Lower lobe of right lung (tissue), 2 donors: Measurements from ENCODE around the gene E2F3. TPM values are rescaled to one million over a fixed set of nuclear protein-coding genes. Genes with fewer than 3 reads are reported as not detected.
"Not testable (repeated sequence)": the region's sequence is repeated elsewhere in the genome, so short reads cannot be mapped to it uniquely, and the experiment has no call there.

Source experiments
- ATAC-seq, 2 donors: fragments of 200-7000 bp; cut with Tn5 transposase; one replicate each; pipeline ENCODE4 v1.9.1; 2020 to 2022; ENCODE audit warnings: mild to moderate bottlenecking in 2 of 2, moderate library complexity in 2 of 2
- DNase-seq: peaks from one replicate; pipeline ENCODE4 v3.0.0-alpha.2; 2020
- H3K27ac ChIP-seq: fragments of 200-600 bp; one replicate; pipeline ENCODE4 v1.8.0; 2022
- H3K27me3 ChIP-seq: fragments of 200-600 bp; one replicate; pipeline ENCODE4 v1.8.0; 2022; ENCODE audit warnings: low read depth
- H3K36me3 ChIP-seq: fragments of 200-600 bp; one replicate; pipeline ENCODE4 v1.8.0; 2022; ENCODE audit warnings: mild to moderate bottlenecking
- H3K4me1 ChIP-seq: fragments of 200-600 bp; one replicate; pipeline ENCODE4 v1.8.0; 2022
- H3K4me3 ChIP-seq: fragments of 200-600 bp; one replicate; pipeline ENCODE4 v1.8.0; 2022; ENCODE audit warnings: mild to moderate bottlenecking
- H3K9me3 ChIP-seq: fragments of 200-600 bp; one replicate; pipeline ENCODE4 v1.8.0; 2022
- intact Hi-C: fragments of 100-400 bp; cut with DNase I; formaldehyde crosslinking; loops from one replicate; pipeline ENCODE4 v1.11.0; 2022
- total RNA-seq: library from RNA; stranded (reverse); fragmentation: NEBNext Ultra II Directional; extraction: Animal tissue kit (Norgen Biotek cat#: 25700); gene quantifications from one replicate; pipeline ENCODE4 v1.2.1, GENCODE V29; 2021
- TF ChIP-seq, protein P1 (sequence below): fragments of 200-600 bp; IDR thresholded peaks from one replicate; pipeline ENCODE4 v1.8.0; 2022; ENCODE audit warnings: antibody characterized with exemption, mild to moderate bottlenecking
- donor health status: DM: no; HTN: yes; CAD: no; lungs with severe emphysema.

E2F3 gene
- total RNA-seq, 1 donor from 2014 or later = 9.8 TPM

DNA sequence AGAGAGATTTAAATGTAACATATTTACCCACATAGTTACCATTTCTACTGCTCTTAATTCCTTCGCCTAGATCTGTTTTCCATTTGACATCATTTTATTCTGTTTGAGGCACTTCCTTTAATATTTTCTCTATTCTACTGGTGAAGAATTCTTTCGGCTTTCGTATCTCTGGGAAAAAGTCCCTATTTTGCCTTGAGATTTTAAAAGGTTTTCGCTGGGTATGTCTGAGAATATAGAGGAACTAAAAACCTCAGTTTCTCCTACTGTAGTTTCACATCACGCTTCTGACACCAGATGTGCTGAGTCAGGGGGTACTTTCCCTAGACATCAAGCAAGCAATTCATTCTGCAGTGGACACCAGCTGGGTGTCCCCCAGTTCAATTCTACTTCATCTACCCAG, 61.7 kb downstream of the E2F3 start:
- ATAC-seq = no peak
- no peaks in the 10 kb centered on the region for H3K9me3 ChIP-seq
- no peak overlapping the region for H3K27ac ChIP-seq
- no peak overlapping the region for H3K4me3 ChIP-seq
- no peaks in the 10 kb centered on the region for H3K4me1 ChIP-seq
- H3K27me3 ChIP-seq = no peaks in the 10 kb centered on the region
- no peaks in the 10 kb centered on the region for H3K36me3 ChIP-seq
- TF ChIP-seq, protein P1, sequence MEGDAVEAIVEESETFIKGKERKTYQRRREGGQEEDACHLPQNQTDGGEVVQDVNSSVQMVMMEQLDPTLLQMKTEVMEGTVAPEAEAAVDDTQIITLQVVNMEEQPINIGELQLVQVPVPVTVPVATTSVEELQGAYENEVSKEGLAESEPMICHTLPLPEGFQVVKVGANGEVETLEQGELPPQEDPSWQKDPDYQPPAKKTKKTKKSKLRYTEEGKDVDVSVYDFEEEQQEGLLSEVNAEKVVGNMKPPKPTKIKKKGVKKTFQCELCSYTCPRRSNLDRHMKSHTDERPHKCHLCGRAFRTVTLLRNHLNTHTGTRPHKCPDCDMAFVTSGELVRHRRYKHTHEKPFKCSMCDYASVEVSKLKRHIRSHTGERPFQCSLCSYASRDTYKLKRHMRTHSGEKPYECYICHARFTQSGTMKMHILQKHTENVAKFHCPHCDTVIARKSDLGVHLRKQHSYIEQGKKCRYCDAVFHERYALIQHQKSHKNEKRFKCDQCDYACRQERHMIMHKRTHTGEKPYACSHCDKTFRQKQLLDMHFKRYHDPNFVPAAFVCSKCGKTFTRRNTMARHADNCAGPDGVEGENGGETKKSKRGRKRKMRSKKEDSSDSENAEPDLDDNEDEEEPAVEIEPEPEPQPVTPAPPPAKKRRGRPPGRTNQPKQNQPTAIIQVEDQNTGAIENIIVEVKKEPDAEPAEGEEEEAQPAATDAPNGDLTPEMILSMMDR = no peak
- DNase-seq = no peak
- intact Hi-C loops = no loop called here

GRCh38 chr6:20464041-20464440, 62.4 kb downstream of the E2F3 start:
- H3K4me3 ChIP-seq = no peak overlapping the region

GRCh38 chr6:20464847-20465246, 63.2 kb downstream of the E2F3 start:
- H3K27me3 ChIP-seq = no peaks in the 10 kb centered on the region
- DNase-seq = no peak
- no peaks in the 10 kb centered on the region for H3K4me1 ChIP-seq
- H3K4me3 ChIP-seq = no peak overlapping the region
- TF ChIP-seq, protein P1 = no peak
- H3K9me3 ChIP-seq = no peaks in the 10 kb centered on the region
- H3K27ac ChIP-seq = no peak overlapping the region
- H3K36me3 ChIP-seq = no peaks in the 10 kb centered on the region
- intact Hi-C loops = no loop called here
- ATAC-seq = no peak

More at GRCh38 chr6:20464041-20464440, 62.4 kb downstream of the E2F3 start:
- H3K27ac ChIP-seq = no peak overlapping the region
- ATAC-seq = no peak
- TF ChIP-seq, protein P1 = no peak
- no peaks in the 10 kb centered on the region for H3K4me1 ChIP-seq
- no peaks in the 10 kb centered on the region for H3K9me3 ChIP-seq
- intact Hi-C loops = no loop called here
- no peaks in the 10 kb centered on the region for H3K36me3 ChIP-seq
- no peaks in the 10 kb centered on the region for H3K27me3 ChIP-seq
- no peak for DNase-seq

DNA sequence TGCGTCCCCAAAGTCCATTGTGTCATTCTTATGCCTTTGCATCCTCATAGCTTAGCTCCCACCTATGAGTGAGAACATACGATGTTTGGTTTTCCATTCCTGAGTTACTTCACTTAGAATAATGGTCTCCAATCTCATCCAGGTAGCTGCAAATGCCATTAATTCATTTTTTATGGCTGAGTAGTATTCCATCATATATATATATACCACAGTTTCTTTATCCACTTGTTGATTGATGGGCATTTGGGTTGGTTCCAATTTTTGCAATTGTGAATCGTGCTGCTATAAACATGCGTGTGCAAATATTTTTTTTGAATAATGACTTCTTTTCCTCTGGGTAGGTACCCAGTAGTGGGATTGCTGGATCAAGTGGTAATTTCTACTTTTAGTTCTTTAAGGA, 63.9 kb downstream of the E2F3 start:
- DNase-seq, H3K9me3 ChIP-seq, H3K4me3 ChIP-seq, H3K4me1 ChIP-seq, H3K36me3 ChIP-seq, H3K27ac ChIP-seq, ATAC-seq, H3K27me3 ChIP-seq, intact Hi-C loops: not testable (repeated sequence)

DNA sequence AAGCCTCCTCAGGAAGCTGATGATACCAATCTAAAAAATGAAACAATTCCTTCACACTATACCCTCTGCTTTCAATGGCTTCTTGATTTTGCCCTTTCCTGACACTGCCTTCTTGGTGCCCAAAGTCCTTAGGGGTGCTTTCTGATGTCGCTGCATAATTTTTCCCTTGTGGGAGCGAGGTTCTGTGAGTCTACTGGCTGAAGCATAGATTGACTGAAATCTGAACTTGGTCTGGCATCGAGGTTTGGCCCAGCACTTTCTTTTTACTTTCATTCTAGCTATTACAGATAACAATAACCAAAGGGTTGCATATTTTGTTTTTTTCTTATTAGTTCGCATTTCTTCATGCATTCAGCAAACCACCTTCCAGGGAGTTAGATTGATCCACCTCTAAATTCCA, 65.8 kb downstream of the E2F3 start:
- no peak for ATAC-seq
- no peak overlapping the region for H3K27ac ChIP-seq
- DNase-seq = no peak
- TF ChIP-seq, protein P1 = no peak
- intact Hi-C loops = no loop called here
- no peaks in the 10 kb centered on the region for H3K9me3 ChIP-seq
- no peaks in the 10 kb centered on the region for H3K4me1 ChIP-seq
- no peaks in the 10 kb centered on the region for H3K36me3 ChIP-seq
- H3K27me3 ChIP-seq = no peaks in the 10 kb centered on the region
- no peak overlapping the region for H3K4me3 ChIP-seq

DNA sequence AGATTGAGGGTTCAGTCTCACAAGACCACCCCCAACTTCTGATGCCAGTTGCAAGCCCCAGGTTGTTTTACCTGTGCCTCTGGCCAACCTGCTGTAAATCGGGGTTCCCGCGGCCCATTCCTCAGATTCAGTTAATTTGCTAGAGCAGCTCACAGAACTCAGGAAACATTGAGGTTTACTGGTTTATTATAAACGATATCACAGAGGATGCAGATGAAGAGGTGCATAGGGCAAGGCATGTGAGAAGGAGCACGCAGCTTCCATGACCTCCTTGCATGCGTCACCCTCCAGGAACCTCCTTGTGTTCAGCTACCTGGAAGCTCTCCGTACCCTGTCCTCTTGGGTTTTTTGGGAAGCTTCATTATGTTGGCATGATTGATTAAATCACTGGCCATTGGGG, 66.5 kb downstream of the E2F3 start:
- ATAC-seq (no peak), DNase-seq (no peak)
- H3K36me3 ChIP-seq = no peaks in the 10 kb centered on the region
- no peaks in the 10 kb centered on the region for H3K9me3 ChIP-seq
- no peaks in the 10 kb centered on the region for H3K4me1 ChIP-seq
- intact Hi-C loops = no loop called here
- no peak overlapping the region for H3K27ac ChIP-seq
- no peaks in the 10 kb centered on the region for H3K27me3 ChIP-seq
- H3K4me3 ChIP-seq = no peak overlapping the region
- TF ChIP-seq, protein P1 = no peak
